Hippocampal formation (tissue), 2 donors: ENCODE measurements around the gene RPRD1B.
"Not testable (repeated sequence)": the region's sequence is repeated elsewhere in the genome, so short reads cannot be mapped to it uniquely, and the experiment has no call there.

Experiments used
- DNase-seq, 2 donors: peaks; one replicate each; lab custom pipeline; 2025; lab: John Stamatoyannopoulos, UW

RPRD1B gene

DNA sequence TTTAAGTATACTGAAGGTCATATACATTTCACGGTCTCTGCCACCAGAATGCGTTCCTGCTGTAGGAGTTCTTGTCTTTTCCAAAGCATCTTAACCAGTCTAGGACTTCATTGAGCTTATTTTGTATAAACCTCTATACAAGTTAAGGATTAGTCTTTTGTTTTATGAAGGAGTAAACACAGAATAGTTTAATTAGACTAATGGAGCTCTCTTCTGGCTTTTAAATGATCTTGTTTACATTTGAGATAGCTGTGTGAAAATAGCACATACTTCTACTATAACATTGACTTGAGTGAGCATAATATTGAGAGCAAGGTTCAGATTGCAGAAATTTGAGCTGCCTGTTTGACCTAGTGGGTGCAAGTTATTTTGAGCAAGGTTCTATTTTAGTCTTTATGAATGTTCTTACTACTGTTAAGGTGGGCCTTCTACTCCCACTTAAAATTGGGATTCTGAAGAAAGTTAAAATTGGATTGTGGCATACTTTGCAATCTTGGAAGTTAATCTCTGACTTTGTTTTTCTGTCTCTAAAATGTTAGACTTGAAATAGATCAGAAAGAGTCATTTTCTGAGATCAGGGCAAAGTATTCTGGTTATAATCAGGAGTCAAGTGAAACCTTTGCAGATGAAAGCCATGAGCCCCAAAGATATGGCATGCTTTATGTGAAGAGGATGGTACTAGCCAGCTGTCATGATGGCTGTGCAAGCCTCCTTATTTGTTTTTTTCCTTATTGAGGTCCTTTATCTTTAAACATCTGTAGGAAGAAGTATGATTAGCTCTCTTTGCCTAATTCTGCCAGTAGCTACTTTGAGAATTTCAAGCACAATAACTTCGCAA, 41.8 kb downstream of the RPRD1B start:
- DNase-seq, result no peak

DNA sequence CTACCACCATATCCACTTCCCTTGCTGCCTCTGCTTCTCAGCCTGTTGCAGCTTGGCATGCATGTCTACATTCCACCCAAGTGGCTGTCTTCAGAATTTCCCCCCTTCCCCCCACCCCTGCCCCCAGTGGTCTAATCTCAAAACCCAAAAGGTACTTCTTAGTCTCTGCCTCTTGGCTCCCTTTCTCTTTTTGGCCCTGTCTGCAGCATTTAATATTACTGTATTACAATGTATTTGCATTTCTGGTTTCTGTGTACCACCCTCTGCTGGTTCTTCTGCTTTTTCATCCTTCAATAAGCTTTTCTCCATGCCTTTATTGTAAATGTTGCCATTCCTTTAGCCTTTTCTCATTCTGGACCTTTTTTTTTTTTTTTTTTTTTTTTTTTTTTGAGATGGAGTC, 43.0 kb downstream of the RPRD1B start:
- no peak for DNase-seq

DNA sequence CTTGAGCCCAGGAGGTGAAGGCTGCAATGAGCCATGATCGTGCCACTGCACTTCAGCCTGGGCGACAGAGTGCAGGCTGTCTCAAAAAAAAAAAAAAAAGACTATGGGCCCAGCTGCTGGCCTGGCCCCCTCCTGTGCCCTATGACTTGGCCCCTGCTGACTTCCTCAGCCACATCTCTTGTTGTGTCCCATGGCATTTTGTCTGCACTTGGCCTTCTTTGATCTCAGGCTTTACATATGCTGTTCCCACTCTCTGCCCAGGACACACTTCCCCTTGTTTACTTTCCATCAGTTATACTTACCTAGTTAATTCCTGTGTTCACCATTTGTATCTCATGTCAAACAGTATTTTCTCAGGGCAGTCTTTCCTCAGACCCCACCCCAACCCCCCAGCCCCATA, 44.5 kb downstream of the RPRD1B start:
- DNase-seq, result no peak

DNA sequence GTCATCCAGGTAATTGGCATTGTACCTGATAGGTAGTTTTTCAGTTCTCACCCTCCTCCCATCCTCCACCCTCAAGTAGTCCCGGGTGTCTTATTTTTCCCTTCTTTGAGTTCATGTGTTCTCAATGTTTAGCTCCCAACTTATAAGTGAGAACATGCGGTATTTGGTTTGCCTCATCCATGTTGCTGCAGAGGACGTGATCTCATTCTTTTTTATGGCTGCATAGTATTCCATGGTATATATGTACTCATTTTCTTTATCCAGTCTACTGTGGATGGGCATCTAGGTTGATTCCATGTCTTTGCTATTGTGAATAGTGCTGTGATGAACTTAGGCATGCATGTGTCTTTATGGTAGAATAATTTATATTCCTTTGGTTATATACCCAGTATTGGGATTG, 45.8 kb downstream of the RPRD1B start:
- no peak for DNase-seq

DNA sequence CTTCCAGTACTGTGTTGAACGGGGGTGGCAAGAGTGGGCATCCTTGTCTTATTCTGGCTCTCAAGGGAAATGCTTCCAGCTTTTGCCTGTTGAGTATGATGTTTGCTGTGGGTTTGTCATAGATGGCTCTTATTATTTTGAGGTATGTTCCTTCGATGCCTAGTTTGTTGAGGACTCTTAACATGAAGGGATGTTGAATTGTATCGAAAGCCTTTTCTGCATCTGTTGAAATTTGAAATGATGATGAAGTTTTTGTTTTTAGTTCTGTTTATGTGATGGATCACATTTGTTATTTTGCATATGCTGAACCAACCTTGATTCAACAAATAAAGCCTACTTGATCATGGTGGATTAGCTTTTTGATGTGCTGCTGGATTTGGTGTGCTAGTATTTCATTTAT, 48.0 kb downstream of the RPRD1B start:
- no peak for DNase-seq

DNA sequence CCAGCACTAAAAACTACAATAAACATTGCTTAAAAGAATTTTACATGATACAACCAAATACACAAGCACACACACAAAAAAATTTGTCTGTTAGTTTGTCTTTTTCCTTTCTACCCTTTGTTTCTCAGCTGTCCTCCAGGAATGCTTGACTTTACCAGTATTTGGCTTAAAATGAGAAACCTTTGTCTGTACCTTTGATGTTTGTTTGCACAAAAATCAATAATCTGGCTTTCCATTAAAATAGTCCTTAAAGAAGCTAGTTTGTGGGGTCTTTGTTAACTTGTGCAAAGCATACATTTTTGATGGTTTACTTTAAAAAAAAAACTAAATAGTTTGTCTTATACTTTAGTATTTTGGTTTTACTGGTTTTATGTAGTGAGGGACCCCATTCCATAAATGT, 49.3 kb downstream of the RPRD1B start:
- no peak for DNase-seq

DNA sequence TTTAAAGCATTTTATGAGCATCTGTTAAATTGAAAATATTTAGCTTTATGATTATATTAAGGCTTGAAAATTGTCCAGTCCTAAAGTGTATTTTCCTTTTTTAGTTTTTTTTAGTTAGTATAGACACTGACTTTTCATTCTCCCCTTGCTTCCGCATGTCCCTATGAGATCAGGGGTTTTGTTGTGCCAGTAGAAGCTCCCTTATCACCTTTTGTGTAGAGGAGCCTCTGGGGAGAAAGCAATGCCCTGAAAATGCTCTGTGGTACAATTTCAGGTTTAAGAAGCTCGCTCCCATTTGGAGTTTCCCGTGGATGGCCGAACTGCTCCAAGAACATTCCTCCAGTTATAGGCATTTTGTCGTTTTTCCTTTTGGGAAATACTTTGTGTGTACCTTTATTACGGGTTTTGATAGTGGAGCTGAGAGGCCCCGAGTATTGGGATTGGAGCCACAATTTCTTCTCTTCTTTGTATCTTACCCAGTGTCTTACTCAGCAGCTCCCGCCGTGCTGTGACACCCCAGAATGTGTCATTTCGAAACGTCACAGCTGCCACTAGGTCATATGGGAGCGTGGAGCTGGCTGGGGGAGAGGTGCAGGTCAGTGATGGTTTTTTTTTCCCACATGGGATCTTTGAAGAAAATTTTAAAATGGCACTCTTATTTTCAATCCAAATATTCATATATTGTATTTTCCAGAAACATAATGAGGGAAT, 49.9 kb downstream of the RPRD1B start:
- DNase-seq, result no peak

DNA sequence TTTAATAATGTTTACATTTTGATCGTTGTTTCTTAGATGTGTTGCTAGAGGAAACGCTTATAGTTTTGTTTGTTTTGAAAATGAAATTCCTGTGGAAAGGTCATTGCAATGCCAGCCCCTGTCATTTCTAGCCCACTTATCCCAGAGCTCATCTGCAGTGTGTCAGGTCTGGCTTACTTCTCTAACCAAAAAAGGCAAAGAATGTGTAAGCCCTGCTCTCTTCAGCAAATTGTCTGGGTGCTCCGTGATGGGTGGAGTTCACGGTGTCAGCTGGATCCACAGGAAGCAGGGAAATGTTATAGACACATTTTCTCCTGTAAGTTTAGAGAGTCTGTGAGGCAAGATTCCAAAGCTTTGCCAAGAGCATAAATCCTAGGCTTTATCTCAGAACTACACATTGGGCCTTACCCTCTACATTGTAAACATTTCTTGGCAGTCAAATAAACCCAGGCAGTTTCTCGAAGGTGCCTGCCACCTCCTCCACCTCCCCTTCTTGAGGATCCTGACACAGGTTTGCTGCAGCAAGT, 50.9 kb downstream of the RPRD1B start:
- no peak for DNase-seq

DNA sequence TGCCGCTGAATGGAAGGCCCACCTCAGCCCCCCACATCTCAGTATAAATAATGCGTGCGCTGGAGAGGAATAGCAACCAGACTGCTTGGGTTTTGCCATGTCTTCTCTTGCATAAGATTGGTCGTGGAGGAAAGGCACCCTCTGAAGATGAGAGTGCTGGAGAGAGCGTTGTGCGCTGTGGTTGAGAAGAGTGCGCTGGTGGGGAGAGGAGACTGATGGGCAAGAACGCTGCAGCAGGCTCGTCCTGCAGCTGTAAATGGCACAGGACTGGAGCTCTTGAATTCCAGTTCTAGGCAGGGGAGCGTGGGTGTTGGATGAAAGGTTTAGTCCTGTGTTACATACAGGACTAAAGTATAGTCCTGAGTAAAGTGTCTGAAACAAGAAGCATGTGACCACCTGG, 51.5 kb downstream of the RPRD1B start:
- no peak for DNase-seq

DNA sequence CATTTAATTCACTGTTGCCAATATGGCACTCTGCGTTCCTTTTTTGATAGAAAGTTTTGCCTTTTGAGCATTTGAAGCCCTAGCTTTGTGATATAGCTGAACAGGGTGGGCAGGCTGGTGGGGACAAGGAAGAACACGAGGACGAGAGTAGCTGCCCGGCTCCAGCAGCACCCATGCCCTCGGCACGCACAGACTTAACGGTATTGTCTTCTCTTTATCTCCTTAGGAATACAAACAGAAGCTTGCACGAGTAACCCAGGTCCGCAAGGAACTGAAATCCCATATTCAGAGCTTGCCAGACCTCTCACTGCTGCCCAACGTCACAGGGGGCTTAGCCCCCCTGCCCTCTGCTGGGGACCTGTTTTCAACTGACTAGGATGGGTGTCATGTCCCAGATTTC, 56.0 kb downstream of the RPRD1B start:
- no peak for DNase-seq

DNA sequence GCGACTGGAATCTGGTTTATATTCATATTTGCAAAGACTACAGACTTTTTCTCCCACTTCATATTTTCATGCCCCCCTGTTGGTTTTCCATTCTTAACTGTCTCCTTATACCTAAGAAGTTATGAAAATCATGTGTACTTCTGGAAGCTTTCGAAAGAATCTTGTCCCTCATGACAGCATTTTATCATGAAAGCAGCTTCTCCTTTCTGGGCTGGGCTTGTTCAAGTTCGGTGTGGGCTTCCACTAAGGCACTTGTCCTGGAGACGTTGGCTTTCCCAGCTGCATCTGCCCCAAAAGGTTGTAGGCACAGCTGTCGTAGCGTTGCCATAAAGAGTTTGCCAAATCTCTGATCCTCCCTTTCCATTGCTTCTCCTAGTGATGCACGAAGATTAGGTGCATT, 56.5 kb downstream of the RPRD1B start:
- no peak for DNase-seq

DNA sequence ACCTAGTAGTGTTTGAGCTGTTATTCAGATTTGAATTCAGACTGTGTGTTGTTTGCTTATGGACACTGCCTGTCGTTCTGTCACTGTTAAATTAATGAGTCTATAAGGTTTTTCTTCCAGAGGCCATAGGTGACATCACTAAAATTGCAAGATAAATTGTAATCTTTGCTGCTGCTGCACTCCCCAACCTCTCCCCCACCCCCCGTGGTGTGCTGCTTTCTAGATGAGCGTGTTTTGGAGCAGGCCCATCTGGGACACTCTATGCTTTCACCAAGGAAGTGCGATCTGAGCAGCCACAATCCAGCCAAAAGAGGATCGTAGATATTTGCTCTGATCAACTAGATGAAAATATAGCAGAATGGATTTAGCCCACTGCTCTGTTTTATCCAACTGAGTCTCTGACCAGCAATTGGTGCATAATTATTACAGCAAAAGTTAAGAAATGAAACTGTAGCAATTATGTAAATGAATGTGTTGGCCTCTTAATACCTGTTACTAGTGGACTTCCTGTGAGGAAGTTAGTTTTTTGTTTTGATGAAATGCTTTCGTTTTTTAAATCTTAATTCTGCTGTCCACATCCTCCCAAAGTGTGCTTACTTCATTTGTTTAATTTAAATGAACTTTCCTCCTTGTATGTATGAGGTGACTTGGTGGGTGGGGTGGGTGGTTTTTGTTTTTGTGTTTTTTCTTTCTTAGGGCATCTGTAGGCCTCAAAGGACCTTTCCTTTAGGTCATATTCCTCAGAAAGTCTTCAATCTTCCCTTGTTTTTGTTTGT, 58.1 kb downstream of the RPRD1B start:
- no peak for DNase-seq

DNA sequence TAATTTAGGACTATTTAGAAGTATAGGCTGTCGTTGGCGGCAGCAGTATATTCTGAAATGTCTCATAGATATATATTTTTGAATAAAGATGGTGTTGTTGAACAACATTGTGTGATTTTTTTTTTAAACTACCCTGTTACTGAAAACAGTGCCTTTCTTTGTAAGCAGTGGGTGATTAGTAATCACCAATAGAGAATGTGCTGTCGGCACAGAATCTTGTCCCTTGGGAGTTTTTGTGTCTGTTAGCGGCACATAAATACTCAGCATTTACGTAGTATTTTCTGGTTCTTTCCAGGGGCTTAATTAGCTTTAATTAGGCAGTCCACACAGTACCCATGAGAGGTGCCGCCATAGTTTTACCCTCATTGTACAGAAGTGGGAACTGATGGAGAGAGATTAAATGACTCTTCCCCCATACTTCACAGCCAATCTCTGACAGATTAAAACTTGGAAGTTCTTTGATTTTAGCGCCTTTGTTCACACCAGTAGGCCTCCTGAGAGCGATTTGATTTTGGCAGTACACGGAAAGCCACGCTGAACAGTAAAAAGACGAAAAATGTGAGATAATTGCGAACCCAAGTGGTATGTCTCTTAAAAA, 58.8 kb downstream of the RPRD1B start:
- DNase-seq, result no peak

DNA sequence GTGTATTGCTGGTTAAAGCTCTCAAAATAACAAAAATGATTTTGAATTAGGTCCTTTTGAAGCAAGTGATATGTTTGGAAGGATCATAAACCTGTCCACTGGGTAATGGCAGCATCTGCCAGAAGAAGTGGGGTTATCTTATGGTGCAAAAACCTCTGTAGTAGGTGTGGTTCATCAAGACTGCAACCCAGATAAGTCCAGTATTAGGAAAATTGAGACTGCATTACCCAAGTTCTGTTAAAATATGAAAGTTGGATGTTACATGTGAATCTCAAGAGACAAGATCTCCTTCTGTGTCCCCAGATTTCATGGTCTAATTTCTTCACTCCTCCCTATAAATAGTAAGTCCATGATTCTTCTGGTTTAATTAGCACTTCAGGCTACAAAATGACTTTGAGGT, 59.4 kb downstream of the RPRD1B start:
- no peak for DNase-seq

DNA sequence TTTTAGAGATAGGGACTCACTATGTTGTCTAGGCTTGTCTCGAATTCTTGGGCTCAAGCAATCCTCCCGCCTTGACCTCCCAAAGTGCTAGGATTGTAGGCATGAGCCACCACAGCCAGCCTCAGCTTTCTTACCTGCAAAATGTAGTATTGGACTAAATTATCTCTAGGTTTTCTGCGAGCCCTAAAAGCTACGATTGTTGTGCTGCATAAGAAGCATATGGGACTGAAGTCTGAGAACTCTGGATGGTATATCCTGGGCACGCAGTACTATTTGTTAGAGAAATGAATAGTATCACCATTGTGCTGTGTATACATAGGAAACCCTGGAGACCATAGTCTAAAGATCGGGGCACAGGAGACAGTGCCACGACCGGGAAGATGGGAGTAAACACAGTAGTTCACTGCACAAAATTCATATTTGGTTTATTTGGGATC, 60.1 kb downstream of the RPRD1B start:
- no peak for DNase-seq

DNA sequence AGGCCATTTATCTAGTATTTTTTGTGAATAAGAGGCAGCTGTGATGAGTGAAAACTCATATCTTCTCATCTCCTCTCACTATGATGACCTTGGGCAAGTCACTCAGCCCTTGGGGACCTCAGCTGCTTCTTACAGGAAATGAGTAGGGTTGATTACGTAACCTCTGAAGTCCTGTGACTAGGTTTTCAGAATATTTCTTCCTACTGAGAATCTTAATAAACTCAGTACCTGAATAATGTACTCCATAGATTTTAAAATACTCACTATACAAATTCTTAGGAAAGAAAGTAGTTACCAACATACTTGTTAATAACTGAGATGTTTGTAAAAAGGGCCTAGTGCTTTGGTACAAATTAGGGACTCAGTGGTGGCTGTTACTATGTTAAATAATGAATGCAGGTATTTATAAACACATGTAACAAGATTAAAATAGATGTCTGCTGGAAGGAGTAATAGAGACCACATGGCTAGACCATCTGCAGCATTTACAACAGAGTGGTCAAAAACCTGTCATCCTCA, 60.9 kb downstream of the RPRD1B start:
- no peak for DNase-seq

DNA sequence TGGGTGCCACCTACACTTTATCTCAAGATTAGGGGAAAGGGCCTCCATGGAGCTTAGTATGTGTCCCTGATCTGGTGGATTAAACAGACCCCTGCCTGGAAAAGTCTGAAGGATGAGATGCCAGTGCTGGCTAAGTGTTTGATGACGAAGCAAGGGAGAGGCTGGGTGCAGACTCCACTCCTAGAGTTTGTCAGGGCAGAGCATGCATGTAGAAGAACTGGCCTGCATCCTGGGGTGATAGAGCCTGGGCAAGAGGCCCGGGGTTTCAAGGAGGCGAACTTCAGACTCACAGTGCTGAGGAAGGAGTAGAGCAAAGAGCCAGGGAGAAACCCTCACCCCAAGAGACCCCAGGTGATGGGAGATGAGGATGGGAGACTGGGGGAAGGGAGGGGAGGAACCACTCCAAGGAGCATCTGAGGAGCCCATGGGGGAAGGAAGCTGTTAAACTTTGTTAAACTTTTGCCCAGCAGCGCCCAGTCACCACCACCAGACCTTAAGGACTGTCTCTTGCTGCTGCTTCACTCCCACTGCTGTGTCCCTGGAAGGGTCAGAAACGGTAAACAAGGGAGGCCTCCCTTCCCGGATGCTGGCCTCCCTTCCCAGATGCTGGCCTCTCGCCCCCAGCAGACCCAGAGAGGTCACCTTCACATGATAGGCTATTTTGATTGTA, 61.6 kb downstream of the RPRD1B start:
- DNase-seq, result no peak

DNA sequence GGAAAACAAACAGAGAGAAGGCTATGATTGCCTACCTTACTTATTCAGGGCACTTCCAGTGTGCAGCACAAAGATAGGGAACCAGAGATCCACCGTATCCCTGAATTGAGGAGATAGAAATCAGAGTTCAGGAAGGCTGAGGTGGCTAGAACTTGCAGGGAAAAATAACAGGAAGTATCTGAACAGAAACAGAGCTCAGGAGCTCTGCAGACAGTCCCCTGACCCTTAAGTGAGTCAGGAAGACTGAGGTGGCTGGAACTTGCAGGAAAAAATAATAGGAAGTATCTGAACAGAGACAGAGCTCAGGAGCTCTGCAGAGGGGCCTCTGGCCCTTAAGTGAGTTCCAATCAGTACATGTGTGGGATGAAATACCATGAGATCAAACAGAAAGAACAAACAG, 65.4 kb downstream of the RPRD1B start:
- no peak for DNase-seq

DNA sequence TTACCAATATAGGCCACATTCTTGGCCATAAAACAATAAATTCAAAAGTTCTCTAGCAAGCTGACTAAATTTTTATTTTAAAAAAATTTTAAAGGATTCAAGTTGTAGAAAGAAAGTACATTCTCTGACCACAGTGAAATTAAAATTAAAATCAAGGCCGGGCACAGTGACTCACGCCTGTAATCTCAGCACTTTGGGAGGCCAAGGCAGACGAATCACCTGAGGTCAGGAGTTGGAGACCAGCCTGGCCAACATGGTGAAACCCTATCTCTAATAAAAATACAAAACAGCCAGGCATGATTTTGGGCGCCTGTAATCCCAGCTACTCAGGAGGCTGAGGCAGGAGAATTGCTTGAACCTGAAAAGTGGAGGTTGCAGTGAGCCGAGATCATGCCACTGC, 68.7 kb downstream of the RPRD1B start:
- not testable (repeated sequence) for DNase-seq

DNA sequence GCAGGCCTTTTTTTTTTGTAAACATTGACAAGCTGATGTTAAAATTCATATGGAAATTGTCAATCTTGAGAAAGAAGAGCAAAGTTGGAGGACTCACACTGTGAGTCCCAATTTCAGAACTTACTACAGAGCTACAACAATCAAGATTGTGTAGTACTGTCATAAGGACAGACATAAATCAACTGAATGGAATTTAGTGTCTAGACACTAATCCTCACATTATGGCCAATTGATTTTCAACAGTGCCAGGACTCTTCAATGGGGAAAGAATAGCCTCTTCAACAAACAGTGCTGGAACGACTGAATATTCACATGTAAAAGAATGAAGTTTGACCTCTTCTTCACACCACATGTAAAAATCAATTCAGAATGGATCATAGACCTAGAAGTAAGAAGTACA, 70.7 kb downstream of the RPRD1B start:
- no peak for DNase-seq

DNA sequence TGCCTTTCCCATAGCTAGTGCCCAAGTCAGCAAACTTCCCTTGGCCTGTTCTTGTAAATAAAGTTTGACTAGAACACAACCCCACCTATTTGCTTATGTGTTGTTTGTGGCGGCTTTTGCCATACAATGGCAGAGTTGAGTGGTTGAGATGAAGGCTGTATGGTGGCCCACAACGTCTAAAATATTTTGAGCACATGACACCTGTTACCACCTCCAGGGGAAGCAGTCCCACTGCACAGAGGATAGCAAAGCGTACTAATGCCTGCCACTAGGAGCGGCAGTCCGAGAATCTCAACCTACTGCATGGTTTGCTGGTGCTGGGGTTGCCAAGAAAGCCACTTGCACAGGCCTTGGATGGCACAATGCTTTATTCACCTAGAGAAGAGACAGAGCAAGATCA, 72.9 kb downstream of the RPRD1B start:
- DNase-seq, result no peak
